GM18873 (cell line): ENCODE results near the gene DPEP2.
"Not testable (repeated sequence)": the region's sequence is repeated elsewhere in the genome, so short reads cannot be mapped to it uniquely, and the experiment has no call there.

ENCODE experiments used
- ATAC-seq: cut with Tn5 transposase; IDR thresholded peaks from one replicate; pipeline ENCODE4 v1.9.1; 2021; ENCODE audit warnings: mild to moderate bottlenecking, moderate library complexity, moderate number of reproducible peaks; ENCODE audit not compliant: unreplicated experiment, low FRiP score

Gene DPEP2

DNA sequence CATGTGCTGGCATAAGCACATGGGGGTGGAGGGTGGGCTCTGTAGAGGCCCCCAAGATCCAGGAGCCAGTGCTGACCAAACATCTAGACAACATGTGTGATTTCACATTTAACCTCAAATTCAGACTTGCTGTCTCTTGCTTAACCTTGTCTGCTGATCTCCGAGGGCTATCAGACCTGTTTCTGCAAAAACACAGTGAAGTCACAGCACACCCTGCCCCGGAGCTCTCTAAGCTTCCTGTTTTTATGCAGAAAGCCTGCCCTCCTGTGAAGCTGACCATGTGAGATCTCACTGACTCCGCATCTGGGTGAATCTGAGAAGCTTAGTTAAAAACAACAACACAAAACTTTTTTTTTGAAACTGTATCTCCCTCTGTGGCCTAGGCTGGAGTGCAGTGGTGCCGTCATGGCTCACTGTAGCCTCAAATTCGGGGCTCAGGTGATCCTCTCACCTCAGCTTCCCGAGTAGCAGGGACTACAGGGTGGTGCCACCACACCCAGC lies 6.6 kb upstream of the DPEP2 start:
- ATAC-seq: no peak

DNA sequence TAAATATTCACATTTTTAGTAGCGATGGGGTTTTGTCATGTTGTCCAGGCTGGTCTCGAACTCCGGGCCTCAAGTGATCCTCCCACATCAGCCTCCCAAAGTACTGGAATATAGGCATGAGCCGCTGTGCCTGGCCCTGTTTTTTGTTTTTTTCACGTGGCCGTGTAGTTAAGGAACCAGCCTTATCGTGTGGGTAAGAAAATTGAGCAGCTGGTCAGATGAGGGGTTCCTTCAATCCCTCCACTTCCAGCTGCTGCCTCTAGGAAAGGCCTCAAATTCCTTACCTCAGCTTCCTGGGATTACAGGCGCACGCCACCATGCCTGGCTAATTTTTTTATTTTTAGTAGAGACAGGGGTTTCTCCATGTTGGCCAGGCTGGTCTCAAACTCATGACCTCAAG lies 5.9 kb upstream of the DPEP2 start:
- no peak for ATAC-seq

DNA sequence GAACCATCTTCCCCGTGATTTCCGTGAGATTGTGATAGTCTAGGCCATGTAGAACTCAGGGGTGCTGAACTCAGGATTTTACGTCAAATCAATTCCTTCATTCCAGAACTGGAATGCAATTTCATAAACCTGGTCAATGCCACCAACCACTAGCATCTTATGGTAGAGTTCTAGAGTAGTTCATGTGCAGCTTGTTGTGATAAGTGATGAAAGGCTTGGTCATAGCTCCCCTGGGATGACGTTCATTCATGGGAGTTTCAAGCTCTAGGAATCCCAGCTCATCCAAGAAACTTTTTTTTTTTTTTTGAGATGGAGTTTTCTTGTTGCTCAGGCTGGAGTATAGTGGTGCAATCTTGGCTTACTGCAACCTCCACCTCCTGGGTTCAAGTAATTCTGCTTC lies 3.7 kb upstream of the DPEP2 start:
- ATAC-seq: no peak

DNA sequence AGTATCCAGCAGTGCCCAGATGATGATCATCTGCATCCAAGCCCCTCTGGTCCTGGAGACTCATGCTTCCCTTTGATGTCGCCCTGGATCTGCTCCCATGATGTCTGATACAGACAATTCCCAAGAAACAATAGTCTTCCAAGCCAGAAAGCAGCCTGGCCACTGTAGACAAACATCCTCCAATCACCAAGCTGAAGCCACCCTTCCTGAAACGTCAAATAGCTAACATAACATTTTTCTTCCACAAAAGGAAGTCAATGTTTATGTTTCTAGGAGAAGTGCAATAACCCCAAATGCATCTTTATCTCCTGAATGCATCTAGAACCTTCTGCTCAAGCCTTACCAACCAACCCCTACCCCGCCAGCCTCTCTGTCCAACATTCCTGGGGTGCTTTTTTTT lies 1.2 kb upstream of the DPEP2 start:
- ATAC-seq: no peak

DNA sequence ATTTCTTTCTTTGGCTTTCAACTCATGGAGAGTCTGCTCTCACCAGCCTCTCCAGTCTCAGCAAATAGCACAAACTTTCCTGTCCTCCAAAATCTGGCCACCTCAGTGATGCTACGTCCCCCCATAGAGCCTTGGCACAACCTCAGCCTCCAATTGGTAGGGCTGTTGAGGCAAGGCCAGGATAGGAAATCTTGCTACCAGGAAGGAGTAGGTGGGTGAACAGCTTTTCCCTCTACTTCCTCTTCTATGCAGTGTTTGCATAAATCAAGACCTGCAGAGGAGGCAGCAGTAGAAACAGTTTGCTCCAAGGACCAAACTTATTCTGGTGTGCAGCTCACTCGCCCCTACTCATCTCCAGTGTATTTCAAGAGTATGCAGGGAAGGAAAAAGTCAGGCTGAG lies 701 bp upstream of the DPEP2 start:
- no peak for ATAC-seq

DNA sequence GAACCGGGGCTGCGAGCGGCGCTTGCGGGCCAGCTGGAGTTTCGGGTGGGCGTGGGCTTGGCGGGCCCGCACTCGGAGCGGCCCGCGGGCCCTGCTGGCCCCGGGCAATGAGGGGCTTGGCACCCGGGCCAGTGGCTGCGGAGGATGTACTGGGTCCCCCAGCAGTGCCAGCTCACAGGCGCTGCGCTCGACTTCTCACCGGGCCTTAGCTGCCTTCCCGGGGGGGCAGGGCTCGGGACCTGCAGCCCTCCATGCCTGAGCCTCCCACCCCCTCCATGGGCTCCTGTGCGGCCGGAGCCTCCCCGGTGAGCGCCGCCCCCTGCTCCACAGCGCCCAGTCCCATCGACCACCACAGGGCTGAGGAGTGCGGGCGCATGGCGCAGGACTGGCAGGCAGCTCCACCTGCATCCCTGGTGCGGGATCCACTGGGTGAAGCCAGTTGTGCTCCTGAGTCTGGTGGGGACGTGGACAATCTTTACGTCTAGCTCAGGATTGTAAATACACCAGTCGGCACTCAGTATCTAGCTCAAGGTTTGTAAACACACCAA lies 979 bp downstream of the DPEP2 start:
- ATAC-seq: not testable (repeated sequence)

DNA sequence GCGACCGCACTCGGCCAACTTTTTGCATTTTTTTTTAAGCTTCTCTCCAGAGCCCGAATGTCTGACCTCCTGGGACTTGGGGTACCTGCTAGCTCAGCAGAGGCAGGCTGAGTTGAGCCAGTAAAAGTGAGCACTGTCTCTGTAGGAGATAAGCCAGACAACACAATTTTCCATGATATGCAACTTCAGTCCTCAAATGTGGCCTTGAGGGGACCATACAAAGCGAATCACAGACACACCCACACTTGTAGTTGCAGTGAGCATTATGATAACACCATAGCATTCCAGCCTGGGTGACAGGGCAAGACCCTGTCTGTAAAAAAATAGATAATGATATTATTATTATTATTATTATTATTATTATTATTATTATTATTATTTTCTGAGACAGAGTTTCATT lies 2.6 kb downstream of the DPEP2 start:
- ATAC-seq: no peak

DNA sequence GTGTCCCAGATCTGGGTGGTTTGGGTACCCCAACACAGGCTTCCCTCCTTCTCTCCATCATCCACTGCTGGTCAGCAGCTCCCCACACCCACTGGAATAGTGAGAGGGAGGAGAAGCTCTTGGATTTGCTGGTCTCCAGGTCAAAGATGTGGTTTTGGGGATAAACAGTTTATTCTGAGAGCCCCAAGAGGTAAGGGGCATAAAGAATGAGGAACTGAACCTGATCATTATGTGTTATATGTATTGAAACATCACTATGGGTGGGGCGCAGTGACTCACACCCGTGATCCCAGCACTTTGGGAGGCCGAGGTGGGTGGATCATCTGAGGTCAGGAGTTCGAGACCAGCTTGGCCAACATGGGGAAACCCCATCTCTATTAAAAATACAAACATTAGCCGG lies 3.9 kb downstream of the DPEP2 start:
- ATAC-seq: no peak

DNA sequence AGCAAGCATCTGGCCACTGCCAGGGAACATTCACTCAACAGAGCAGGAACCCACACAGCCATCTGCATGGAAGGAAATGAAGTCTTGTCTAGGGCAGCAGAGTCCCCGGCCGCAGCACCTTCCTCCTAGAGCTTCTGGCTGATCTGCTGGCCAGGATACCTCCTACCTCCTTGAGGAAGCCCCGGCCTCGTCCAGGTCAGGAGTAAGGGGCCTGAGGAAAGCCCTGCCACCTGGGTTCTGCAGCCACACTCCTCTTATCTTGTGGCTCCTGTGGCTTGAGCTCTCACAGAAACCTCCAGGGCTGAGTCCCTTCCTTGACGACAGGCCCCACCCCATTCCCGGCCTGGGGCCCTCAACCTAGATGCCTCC lies 5.3 kb downstream of the DPEP2 start:
- not testable (repeated sequence) for ATAC-seq

DNA sequence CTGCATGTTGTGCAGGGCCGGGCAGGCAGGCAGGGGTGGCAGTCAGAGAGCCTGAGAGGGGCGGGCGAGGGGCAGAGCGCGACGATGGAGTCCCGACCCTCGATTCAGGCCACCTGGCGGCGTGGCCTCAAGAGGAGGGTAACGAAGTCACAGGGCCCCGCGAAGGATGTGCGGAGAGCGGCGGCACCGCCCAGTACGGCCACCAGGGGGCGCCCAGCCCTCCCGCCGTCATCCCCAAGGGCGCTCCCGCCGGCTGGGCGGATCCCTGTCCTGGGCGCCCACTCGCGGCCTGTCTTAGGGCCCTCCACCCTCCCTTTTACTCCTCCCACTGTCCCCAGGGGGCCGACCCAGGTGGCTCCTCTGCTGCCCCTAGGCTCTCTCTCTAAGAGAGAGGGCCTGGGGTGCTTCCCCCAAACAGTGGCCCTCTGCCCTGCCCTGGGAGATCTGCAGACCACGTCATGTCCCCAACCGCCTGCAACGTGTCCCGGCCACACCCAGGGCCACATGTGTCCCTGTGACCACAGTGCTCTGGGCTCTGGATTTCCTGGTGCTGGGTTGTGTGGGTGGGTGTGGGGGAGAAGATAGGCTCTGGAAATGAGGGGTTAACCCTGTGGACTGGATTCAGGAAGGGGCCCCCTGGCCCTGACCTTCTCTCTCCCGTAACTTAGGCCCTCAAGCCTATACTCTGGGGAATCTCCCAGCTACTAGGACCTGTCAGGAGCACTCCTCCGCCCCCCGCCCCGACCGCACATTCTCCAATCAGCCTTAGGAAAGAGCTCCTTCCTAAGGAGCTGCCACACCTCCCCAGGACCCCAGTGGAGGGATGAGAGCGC lies 5.9 kb downstream of the DPEP2 start:
- peak; percentile 61 for ATAC-seq

DNA sequence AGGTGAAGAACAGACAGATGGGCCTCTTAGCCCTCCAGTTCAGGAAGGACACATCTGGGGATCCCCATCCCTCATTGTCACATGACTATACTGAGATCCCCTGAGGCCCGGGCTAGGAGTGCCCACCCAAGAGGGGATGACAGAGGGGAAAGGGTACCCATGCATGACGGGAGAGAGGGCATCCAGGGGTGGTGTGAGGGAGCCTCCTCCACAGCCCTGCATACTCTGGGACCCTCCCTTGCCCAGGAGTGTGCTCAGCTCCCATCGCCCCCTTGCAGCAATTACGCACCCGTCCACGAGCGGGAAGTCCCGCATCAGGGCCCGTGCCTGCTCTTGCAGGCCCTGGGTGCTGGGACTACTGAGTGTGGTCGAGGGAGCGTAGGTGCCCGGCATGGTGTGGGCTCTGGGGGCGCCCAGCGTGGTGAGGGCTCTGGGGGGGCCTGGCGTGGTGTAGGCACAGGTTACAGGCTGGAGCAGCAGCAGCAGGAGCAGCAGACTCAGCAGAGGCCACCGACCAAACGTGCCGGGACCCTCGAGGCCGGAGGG lies 6.5 kb downstream of the DPEP2 start:
- ATAC-seq: no peak

DNA sequence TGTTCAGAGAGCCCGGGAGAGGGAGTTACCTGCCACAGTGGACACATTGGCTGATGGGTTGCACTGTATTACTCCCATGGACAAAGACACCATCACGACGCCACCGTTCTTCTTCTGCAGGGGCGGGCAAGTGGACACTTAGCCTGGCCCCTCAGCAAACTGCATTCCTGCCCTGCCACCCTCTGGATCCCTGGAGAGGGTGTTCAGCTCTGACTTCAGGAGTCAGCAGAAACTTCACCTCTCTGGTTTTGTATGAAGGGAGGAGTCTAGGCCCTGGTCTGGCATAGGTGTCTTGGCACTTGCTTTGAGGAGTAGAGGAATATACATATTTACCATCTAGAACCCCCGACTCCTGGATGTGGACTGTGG lies 9.3 kb downstream of the DPEP2 start:
- no peak for ATAC-seq

DNA sequence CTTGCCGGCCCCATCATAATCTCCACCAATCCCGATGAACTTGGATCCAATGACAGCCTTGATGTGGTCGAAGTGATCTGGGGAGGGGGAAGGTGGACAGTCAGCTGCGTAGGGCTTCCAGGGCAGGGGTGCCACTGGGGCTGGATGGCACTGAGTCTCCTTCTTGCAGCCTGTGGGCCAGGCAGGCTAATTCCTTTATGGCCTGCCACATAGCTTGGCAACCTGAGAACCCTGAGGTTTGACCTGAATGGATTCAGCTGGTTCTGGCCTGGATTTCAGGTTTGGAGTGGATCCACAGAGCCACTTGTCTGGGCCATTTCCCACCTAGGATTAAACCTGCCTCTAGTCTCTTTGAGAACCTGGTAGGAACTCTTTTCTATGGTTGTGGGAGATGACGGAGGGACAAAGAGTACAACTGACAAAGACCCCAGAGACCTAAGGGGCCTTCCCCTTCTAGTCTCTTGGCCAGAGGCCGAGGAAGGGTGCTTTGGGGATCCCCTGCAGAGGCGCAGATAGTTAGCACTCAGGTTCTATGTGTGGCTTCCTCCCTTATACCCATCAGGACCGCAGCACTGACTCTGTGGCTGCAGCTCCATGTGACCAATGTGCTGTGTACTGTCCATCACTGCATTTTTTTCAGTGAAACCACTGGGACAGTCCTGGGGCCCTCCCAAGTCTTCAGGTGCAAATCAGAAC lies 9.8 kb downstream of the DPEP2 start:
- no peak for ATAC-seq

DNA sequence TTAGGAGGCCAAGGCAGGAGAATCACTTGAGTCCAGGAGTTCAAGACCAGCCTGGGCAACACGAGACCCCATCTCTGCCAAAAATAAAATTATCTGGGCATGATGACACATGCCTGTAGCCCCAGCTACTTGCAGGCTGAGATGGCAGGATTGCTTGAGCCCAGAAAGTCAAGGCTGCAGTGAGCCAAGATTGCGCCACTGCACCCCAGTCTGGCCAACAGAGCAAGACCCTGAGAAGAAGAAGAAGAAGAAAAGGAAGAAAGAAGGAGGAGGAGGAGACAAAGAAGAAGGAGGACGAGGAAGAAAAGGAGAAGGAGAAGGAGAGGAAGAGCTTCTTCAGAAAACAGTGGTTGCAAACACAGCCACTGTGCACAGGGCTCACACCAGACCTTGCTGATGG lies 10.6 kb downstream of the DPEP2 start:
- no peak for ATAC-seq

DNA sequence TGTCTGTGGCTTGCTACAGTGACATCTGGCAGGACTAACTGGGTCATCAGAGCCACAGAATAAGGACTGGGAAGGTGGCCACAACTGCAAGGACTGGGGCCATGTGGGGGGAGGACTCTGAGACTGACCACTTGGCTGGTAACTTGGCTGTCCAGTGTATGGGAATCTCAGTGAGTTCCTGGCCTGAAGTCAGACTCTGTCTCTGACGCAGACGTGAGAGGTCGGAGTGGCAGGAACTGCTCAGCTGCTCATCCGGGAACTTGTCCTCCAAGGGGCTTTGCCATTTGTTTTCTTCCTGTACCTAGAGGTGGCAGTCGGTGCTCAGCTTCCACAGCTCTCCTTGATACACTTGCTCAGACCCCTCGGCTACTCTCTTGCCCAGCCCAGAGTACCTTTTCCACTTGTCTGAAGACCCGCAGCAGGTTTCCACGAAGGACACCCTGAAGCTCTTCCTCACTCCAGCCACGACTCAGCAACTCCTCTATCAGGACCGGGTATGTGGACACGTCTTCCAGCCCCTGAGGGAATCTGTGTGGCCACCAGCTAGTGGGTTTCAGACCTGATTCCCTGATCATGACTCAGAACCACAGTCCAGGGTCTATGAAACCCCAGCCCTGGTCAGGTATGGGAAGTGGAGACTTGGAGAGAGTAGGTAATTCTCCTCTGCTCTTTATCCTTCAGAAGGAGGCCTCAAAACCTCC lies 11.7 kb downstream of the DPEP2 start:
- no peak for ATAC-seq

DNA sequence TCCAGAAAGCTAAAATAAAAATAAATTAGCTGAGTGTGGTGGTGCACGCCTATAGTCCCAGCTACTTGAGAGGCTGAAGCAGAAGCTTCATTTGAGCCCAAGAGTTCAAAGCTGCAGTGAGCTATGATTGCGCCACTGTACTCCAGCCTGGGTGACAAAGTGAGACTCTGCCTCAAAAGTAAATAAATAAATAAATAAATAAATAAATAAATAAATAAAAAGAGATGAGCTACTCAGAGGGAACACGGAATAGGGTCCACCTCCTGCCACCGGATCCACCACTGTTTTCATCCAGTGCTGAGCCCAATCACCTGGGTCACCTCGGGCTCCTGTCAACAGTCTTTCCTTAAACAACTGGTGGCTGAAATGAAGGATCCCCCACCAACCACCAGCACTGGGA lies 12.3 kb downstream of the DPEP2 start:
- no peak for ATAC-seq

DNA sequence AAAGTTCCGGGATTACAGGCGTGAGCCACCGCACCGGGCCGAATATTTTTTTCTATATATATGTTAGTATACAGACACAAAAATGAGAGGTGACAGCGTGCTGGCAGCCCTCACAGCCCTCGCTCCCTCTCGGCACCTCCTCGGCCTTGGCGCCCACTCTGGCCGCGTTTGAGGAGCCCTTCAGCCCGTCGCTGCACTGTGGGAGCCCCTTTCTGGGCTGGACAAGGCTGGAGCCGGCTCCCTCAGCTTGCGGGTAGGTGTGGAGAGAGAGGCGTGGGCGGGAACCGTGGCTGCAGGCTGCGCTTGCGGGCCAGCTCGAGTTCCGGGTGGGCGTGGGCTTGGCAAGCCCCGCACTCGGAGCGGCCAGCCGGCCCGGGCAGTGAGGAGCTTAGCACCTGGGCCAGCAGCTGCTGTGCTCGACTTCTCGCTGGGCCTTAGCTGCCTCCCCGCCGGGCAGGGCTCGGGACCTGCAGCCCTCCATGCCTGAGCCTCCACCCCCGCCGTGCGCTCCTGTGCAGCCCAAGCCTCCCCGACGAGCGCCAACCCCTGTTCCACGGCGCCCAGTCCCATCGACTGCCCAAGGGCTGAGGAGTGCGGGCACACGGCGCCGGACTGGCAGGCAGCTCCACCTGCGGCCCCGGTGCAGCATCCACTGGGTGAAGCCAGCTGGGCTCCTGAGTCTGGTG lies 17.1 kb downstream of the DPEP2 start:
- ATAC-seq: no peak

DNA sequence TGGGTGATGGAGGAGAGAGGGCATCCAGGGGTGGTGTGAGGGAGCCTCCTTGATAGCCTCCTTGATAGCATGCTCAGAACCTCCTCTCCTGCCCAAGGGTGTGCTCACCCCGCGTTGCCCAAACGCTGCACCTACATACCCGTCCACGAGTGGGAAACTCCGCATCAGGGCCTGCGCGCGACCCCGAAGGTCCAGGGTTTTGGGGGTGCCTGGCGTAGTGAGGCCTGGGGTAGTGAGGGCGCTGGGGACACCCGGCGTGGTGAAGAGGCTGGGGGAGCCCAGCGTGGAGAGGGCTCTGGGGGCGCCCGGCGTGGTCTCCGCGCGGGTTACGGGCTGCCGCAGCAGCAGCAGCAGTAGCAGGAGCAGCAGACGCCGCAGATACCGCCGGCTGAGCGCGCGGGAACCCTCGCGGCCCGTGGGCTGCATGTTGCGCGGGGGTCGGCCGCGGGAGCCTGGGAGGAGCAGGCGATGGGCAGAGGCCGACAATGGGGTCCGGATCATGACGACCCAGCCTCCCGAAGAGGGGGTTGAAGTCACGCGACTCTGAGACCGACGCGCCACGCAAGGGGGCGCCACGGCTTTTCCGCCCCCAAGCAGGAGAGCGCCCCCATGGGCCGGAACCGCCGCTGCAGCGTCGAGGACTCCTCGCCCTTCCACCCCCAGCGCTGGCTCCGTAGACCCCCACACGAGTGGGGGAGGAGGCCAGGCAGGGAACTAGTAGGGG lies 19.2 kb downstream of the DPEP2 start, which contains the start of gene DPEP3:
DPEP3 (minus strand) TSS at position 545 of the 724 bp plus-strand sequence; CDS start at position 426, 119 bp downstream.
- no peak for ATAC-seq

DNA sequence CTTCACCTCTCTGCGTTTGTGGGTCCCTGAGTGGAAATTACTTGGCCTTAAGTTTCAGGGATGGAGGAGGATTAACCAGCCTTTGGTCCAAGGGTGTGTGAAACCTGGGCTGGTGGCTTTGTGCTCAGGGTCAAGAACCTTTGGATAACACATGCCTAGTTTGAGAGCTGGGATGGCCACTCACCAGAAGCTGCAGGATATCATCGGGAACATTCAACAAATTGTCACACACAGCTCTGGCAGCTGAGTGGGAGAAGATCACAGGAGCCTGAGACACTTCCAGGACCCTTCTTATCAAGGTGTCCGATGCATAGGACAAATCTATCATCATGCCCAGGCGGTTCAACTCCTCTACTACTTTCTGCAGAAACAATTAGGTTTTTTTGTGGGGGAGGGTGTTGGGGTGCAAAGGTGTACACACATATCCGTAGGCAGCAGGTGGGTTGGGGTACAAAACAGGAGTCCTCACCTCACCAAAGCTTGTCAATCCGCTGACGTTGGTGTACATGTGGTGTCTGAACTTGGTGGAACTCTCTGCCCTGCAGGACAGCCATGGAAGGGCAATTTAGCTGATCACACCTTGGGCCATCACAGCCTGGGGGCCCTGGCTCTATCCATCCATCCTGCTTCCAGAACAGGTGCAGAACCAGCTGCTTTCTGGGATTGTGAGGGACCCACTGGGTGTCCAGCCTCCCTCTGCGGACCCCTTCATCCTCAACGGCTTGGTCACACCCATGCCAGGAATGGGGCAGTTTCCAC lies 21.6 kb downstream of the DPEP2 start:
- ATAC-seq: no peak
